Suprapubic skin (tissue), 4 donors: ENCODE results near the gene RERE. TPM values are rescaled to one million over a fixed set of nuclear protein-coding genes. Genes with fewer than 3 reads are reported as not detected.

ENCODE experiments used
- DNase-seq, 2 donors: peaks; one replicate each; pipeline ENCODE4 v3.0.0-alpha.2; 2019; ENCODE audit warnings: low spot score in 2 of 2
- H3K27ac ChIP-seq: fragments of 200-600 bp; sonication (generic); one replicate; pipeline ENCODE4 v1.5.1; 2019
- H3K27me3 ChIP-seq: fragments of 200-600 bp; sonication (generic); one replicate; pipeline ENCODE4 v1.5.1; 2019
- H3K36me3 ChIP-seq: fragments of 200-600 bp; sonication (generic); one replicate; pipeline ENCODE4 v1.5.1; 2019
- H3K4me1 ChIP-seq: fragments of 200-600 bp; sonication (generic); one replicate; pipeline ENCODE4 v1.5.1; 2019
- H3K4me3 ChIP-seq: fragments of 200-600 bp; sonication (generic); one replicate; pipeline ENCODE4 v1.5.1; 2019; ENCODE audit warnings: mild to moderate bottlenecking
- H3K9me3 ChIP-seq: fragments of 200-600 bp; sonication (generic); one replicate; pipeline ENCODE4 v1.5.1; 2019
- EP300 ChIP-seq: sonication (generic); formaldehyde crosslinking; IDR thresholded peaks from one replicate; pipeline ENCODE4 v1.6.1; 2017; ENCODE audit warnings: antibody characterized with exemption
- POLR2A ChIP-seq, 2 donors: fragments of 450-650 bp; IDR thresholded peaks; one replicate each; pipeline ENCODE4 v1.6.1; 2017; ENCODE audit warnings: antibody characterized with exemption in 2 of 2, mild to moderate bottlenecking in 2 of 2, moderate library complexity in 2 of 2
- POLR2AphosphoS5 ChIP-seq, 3 donors: sonication (generic); formaldehyde crosslinking; IDR thresholded peaks; one replicate each; pipeline ENCODE4 v1.6.1; 2017; ENCODE audit warnings: antibody characterized with exemption in 3 of 3
- WGBS: methylation state at CpG from one replicate; pipeline ENCODE4 v1.1.5; 2018; 5-methylcytosine and 5-hydroxymethylcytosine counted together
- total RNA-seq, 4 donors: library from RNA; depleted of rRNA; stranded (reverse); fragments of >200 nt; gene quantifications; one replicate each; pipeline ENCODE4 v1.1.0, GENCODE V29; 2016
- TF ChIP-seq, protein P1 (sequence below), 2 donors: fragments of 200-600 bp in 1 of 2; fragments of 450-650 bp in 1 of 2; sonication (generic) in 1 of 2; IDR thresholded peaks; one replicate each; pipeline ENCODE4 v1.5.1; 2016 to 2019; ENCODE audit warnings: antibody characterized with exemption in 2 of 2, mild to moderate bottlenecking in 1 of 2, moderate library complexity in 1 of 2

Gene RERE
- total RNA-seq, 4 donors from 2014 or later, result 43.4 to 113 (median 83.3) TPM

GRCh38 chr1:8723010-8723409 is 94.4 kb downstream of the RERE start:
- no peaks in the 10 kb centered on the region for H3K27me3 ChIP-seq
- no peaks in the 10 kb centered on the region for H3K36me3 ChIP-seq
- no peak for DNase-seq
- H3K9me3 ChIP-seq, result no peaks in the 10 kb centered on the region
- H3K4me1 ChIP-seq, result peaks cover 14% of the 10 kb centered on the region
- H3K4me3 ChIP-seq, result no peak overlapping the region
- TF ChIP-seq POLR2A (IDR thresholded peaks at IDR 0.05) (no peak), POLR2AphosphoS5 (IDR thresholded peaks at IDR 0.05) (no peak), EP300 (no peak)
- TF ChIP-seq, protein P1, sequence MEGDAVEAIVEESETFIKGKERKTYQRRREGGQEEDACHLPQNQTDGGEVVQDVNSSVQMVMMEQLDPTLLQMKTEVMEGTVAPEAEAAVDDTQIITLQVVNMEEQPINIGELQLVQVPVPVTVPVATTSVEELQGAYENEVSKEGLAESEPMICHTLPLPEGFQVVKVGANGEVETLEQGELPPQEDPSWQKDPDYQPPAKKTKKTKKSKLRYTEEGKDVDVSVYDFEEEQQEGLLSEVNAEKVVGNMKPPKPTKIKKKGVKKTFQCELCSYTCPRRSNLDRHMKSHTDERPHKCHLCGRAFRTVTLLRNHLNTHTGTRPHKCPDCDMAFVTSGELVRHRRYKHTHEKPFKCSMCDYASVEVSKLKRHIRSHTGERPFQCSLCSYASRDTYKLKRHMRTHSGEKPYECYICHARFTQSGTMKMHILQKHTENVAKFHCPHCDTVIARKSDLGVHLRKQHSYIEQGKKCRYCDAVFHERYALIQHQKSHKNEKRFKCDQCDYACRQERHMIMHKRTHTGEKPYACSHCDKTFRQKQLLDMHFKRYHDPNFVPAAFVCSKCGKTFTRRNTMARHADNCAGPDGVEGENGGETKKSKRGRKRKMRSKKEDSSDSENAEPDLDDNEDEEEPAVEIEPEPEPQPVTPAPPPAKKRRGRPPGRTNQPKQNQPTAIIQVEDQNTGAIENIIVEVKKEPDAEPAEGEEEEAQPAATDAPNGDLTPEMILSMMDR (IDR thresholded peaks at IDR 0.05), result no peak
- no peak overlapping the region for H3K27ac ChIP-seq
- WGBS, result 51% methylated on average over 2 of the region's 2 CpGs

DNA sequence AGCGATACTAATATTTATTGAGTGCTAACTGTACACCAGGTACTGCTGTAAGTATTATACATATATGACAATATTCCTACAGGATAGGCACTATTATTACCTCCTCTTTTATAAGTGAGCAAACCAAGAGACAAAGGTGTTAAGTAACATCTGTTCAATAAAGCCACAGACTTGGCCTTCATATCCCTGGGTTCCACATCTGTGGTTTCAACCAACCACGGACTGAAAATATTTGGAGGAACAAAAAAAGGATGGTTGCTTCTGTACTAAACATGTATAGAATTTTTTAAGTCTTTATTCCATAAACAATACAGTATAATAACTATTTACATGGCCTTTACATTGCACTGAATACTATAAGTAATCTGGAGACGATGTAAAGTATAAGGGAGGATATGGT is 95.1 kb downstream of the RERE start:
- no peak for TF ChIP-seq POLR2A (IDR thresholded peaks at IDR 0.05)
- TF ChIP-seq, protein P1 (IDR thresholded peaks at IDR 0.05), result no peak
- TF ChIP-seq POLR2AphosphoS5 (IDR thresholded peaks at IDR 0.05), result no peak
- no peak for TF ChIP-seq EP300
- 83% methylated on average over 3 of the region's 3 CpGs for WGBS
- Histone ChIP-seq H3K4me3 (no peak overlapping the region), H3K4me1 (peaks cover 9% of the 10 kb centered on the region), H3K9me3 (no peaks in the 10 kb centered on the region), H3K27ac (no peak overlapping the region), H3K36me3 (no peaks in the 10 kb centered on the region), H3K27me3 (no peaks in the 10 kb centered on the region)
- DNase-seq, result no peak

- Histone ChIP-seq H3K9me3 (no peaks in the 10 kb centered on the region), H3K27me3 (no peaks in the 10 kb centered on the region), H3K36me3 (no peaks in the 10 kb centered on the region), H3K27ac (no peak overlapping the region), H3K4me1 (peaks cover 7% of the 10 kb centered on the region), H3K4me3 (no peak overlapping the region)
- no peak for DNase-seq
- WGBS, result 84% methylated on average over 4 of the region's 4 CpGs
- no peak for TF ChIP-seq POLR2A (IDR thresholded peaks at IDR 0.05)
- TF ChIP-seq EP300, result no peak
- TF ChIP-seq, protein P1 (IDR thresholded peaks at IDR 0.05), result no peak
- TF ChIP-seq POLR2AphosphoS5 (IDR thresholded peaks at IDR 0.05), result no peak
Measured at GRCh38 chr1:8721679-8722324, 95.6 kb downstream of the RERE start.

- TF ChIP-seq POLR2A (IDR thresholded peaks at IDR 0.05) (no peak), POLR2AphosphoS5 (IDR thresholded peaks at IDR 0.05) (no peak), EP300 (no peak)
- TF ChIP-seq, protein P1 (IDR thresholded peaks at IDR 0.05), result no peak
- Histone ChIP-seq H3K27ac (no peak overlapping the region), H3K4me3 (no peak overlapping the region), H3K27me3 (no peaks in the 10 kb centered on the region), H3K9me3 (no peaks in the 10 kb centered on the region), H3K4me1 (no peaks in the 10 kb centered on the region), H3K36me3 (no peaks in the 10 kb centered on the region)
- DNase-seq, result no peak
- WGBS, result 93% methylated on average over 8 of the region's 8 CpGs
Measured at GRCh38 chr1:8720347-8720746, 97.1 kb downstream of the RERE start.

DNA sequence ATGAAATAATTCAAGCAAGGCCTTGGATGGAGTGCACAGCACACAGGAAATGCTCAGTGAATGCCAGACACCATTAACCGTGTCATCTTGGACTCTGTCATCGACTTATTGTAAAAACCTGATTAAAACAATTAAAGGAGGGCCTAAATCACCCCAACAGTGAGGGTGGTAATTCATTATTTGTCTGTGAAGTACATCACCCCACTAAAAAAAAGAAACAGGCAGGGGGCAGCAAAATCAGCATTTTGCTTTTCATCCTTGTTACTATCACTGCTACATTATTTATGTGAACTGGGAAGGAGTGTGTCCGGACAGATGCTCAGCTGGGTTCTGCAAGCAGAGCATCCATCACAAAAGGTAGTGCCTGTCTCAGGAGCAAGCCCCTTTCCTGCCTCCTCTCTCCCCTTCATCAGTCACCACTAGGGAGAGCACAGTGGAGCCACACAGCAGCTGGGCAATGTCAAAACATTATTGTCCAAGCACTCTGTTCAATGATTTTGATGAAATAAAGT is 98.5 kb downstream of the RERE start:
- no peak overlapping the region for H3K4me3 ChIP-seq
- no peaks in the 10 kb centered on the region for H3K27me3 ChIP-seq
- no peaks in the 10 kb centered on the region for H3K4me1 ChIP-seq
- no peaks in the 10 kb centered on the region for H3K36me3 ChIP-seq
- WGBS, result 80% methylated on average over 3 of the region's 3 CpGs
- TF ChIP-seq EP300, result no peak
- TF ChIP-seq POLR2A (IDR thresholded peaks at IDR 0.05), result no peak
- TF ChIP-seq POLR2AphosphoS5 (IDR thresholded peaks at IDR 0.05), result no peak
- TF ChIP-seq, protein P1 (IDR thresholded peaks at IDR 0.05), result no peak
- no peak for DNase-seq
- no peaks in the 10 kb centered on the region for H3K9me3 ChIP-seq
- H3K27ac ChIP-seq, result no peak overlapping the region
